Occipital lobe (tissue), 2 donors: Measurements from ENCODE around the gene VEGFD. TPM values are rescaled to one million over a fixed set of nuclear protein-coding genes. Genes with fewer than 3 reads are reported as not detected.

Experiments used
- DNase-seq: peaks from one replicate; lab custom pipeline; 2025; lab: John Stamatoyannopoulos, UW
- total RNA-seq: library from RNA; depleted of rRNA; stranded (reverse); fragments of >200 nt; gene quantifications from one replicate; pipeline ENCODE4 v1.2.3, GENCODE V29; 2014

The VEGFD gene, protein sequence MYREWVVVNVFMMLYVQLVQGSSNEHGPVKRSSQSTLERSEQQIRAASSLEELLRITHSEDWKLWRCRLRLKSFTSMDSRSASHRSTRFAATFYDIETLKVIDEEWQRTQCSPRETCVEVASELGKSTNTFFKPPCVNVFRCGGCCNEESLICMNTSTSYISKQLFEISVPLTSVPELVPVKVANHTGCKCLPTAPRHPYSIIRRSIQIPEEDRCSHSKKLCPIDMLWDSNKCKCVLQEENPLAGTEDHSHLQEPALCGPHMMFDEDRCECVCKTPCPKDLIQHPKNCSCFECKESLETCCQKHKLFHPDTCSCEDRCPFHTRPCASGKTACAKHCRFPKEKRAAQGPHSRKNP
- not detected for total RNA-seq

DNA sequence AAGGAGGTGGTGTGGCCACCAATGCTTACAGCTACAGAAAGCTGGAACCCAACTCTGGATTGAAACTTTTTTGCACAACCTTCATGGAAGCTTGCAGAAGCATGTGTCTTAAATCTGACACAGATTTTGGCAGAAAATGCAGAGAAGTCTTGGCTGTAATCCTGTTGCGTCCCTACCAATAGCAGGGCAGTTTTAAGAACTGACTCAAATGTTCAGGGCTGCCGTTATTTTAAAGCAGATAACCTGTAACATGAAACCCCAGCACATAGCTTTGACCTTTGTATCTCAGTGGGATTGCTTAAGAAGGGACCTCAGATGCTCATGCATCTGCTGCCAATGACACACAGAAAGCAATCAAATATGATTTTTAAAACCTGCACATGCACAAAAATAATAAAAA lies at the start of gene VEGFD:
Gene VEGFD (minus strand): TSS at position 110 of the 400 bp plus-strand sequence. CDS start 467 bp downstream, outside the sequence.
- DNase-seq = no peak

- DNase-seq = no peak
Measured at GRCh38 chrX:15430584-15430983, 46.4 kb upstream of the VEGFD start.

DNA sequence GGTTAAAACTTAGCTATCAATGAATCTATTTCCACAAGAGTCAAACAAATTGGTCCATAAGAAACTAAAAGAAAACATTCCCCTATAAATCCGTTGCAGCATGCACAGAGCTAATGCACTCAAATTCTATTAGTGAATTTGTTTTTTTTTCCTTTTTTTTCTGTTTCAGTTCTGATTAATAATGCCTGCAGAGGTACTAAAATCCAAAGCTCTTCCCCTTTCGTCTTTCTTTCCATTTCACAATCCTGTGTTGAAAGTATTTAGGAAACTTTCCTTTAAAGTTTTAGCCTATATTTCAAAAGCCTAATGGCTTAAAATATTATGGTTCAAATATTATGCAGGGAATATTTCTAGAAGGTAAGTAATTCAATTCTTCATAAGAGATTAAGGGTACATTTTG lies 45.9 kb upstream of the VEGFD start:
- DNase-seq = no peak

DNA sequence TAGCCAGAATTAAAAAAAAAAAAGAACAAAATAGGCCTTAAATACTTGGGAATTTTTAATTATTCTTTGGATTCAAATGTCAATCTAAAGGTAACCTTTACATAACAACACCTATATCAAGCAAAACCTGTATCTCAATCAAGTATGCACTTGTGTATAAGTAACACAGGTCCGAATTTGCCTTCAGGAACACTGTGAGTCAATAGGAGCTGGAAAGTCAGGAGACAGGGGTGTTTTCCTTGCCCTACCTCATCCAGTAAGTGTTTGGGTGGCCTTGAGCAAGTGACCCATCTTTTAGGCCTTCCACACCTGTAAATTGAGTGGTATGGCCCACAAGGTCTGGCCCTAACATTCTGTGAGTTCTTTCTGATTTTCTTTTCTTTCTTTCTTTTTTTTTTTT lies 40.8 kb upstream of the VEGFD start:
- no peak for DNase-seq

- no peak for DNase-seq
Measured at GRCh38 chrX:15418707-15419181, 34.5 kb upstream of the VEGFD start.

- DNase-seq = no peak
Measured at GRCh38 chrX:15418041-15418706, 34.0 kb upstream of the VEGFD start.

DNA sequence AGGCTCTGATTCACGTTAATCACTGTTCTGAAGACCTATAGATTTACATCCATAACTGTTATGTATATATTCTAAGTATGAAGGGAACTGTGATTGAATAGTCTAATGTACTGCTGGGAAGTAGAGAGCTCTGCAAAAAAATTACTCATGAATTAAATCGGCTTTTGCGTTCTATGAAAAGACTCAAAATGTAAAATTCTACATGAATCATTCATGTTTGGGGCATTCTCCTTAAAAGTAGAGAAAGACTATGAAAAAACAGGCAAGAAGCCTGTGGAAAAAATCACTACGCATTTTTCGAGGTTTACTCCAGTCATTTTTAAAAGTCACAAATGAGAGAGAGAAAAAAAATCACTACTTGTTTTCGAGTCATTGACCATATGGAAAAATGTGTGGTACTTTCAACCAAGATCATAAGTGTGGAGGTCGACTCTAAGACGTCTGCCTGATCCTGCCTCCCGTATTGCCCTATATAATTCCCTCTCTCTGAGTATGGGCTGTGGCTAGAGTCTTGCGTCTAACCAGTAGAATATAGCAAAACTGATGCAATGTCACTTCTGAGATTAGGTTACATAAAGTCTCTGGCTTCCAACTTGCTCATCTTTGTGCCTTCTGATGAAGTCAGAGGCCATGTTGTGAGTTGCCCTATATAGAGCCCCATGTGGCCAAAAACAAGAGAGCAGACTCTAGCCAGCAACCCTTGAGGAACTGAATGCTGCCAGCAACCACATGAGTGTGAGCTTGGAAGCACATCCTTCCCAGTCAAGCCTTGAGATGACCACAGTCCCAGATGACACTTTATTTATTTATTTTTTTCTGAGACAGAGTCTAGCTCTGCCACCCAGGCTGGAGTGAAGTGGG lies 32.1 kb upstream of the VEGFD start:
- DNase-seq = no peak

- DNase-seq = no peak
Measured at GRCh38 chrX:15413101-15413500, 28.9 kb upstream of the VEGFD start.

DNA sequence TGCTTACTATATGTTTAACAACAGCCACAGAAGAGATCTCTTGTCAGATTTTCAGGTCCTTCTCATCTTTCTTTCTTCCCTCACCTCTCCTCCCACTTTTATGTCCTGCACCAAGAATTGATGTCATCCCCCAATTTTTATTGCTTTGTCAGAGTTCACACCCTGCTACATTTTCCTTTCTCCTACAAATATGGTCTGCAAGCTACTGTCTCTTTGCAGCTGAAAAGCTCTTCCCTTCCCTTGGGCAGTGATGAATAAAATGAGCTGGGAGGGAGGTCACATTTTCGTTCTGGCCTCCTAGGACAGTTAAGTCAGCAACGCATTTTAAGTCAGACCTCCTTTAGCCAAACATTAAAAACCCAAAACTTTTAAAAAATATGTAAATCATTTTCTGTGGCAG lies 26.7 kb upstream of the VEGFD start:
- no peak for DNase-seq

- DNase-seq = no peak
Measured at GRCh38 chrX:15410430-15410829, 26.2 kb upstream of the VEGFD start.

GRCh38 chrX:15405846-15406245 lies 21.6 kb upstream of the VEGFD start:
- DNase-seq = no peak

DNA sequence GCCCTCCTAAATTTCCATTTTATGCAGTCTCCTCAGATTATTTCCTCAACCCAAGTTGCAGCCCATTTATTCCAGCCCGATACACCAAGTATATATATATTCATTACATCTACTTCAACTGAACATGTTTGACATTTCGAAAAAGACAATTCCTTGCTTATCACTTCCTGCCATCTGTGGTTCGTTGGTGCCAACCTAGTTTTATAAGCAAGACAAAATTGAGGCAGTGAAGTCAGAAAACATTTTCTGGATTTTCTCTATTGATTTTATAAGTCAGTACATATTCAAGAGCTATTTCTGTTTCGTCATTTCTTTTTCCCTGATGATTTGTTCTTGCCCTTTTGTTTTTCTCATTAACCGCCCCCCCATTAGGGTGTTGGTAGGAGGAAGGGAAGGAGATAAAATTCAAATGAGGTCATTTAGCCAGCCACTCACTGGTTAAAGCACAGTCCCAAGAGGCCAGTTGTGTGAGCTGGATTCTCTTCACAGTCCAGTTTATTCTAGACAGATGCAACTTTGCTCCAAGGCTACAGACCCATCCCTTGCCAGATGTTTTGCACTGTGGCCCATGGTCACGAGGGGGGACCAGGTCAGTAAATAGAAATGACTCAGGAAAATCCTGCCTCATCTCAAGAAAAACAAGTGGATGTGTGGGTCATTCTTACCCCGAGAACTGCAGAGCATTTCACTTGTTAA lies 20.3 kb upstream of the VEGFD start:
- no peak for DNase-seq

GRCh38 chrX:15401378-15401777 lies 17.2 kb upstream of the VEGFD start:
- DNase-seq = no peak

- DNase-seq = no peak
Measured at GRCh38 chrX:15399962-15400391, 15.8 kb upstream of the VEGFD start.

- DNase-seq = no peak
Measured at GRCh38 chrX:15398874-15399273, 14.7 kb upstream of the VEGFD start.

- DNase-seq = no peak
Measured at GRCh38 chrX:15395789-15396188, 11.6 kb upstream of the VEGFD start.

- DNase-seq = no peak
Measured at GRCh38 chrX:15391850-15392249, 7.6 kb upstream of the VEGFD start.

- no peak for DNase-seq
Measured at GRCh38 chrX:15382813-15383212, 1.4 kb downstream of the VEGFD start.

DNA sequence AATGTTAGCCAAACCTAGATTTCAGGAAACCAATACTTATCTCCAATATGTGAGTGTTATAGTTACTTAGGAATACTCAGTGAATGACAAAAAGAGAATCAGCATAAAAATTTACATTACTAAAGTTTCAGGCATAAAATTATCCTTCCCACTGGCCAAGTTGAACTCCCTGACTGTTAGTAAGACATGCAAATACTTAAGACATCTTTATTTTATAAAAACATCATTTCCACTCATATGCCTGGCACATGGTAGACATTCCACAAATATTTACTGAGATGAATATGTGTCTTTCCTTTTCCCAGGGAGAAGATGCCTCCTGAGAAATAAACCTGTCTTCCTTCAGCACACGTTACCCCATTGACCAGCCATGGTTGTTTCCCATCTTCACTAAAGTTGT lies 7.3 kb downstream of the VEGFD start:
- DNase-seq = no peak

GRCh38 chrX:15373976-15374375 lies 10.2 kb downstream of the VEGFD start:
- no peak for DNase-seq
